IMR-90 (cell line): ENCODE results near the gene KHNYN. TPM values are rescaled to one million over a fixed set of nuclear protein-coding genes. Genes with fewer than 3 reads are reported as not detected.

ENCODE experiments used
- ATAC-seq: fragments of 200-7000 bp; cut with Tn5 transposase; 2 replicates; pipeline ENCODE4 v1.9.1; 2020; ENCODE audit warnings: low read depth, mild to moderate bottlenecking, moderate library complexity
- BruUV-seq: library from RNA; stranded (reverse); fragments of 400-500 nt; replicated peaks from 2 replicates; lab custom pipeline; 2021; lab: Mats Ljungman, UMichigan
- CTCF ChIA-PET: fragments of 300-600 bp; formaldehyde crosslinking; extraction: SDS; loops from one replicate; lab custom pipeline; 2021; ENCODE audit warnings: antibody characterized with exemption; lab: Yijun Ruan, JAX
- POLR2A ChIA-PET: fragments of 300-600 bp; sonication (Branson Sonifier 250); formaldehyde crosslinking; loops from one replicate; lab custom pipeline; 2022; ENCODE audit warnings: antibody characterized with exemption; ENCODE audit not compliant: unreplicated experiment; lab: Charles Lee
- DNase-seq: peaks from one replicate; pipeline ENCODE4 v3.0.0; 2013
- H2AFZ ChIP-seq: replicated peaks from 2 replicates; pipeline ENCODE3; 2013; ENCODE audit warnings: low read length, mild to moderate bottlenecking; ENCODE audit not compliant: poor library complexity
- H2AK5ac ChIP-seq: 2 replicates; pipeline ENCODE4 v1.6.1; 2013; ENCODE audit warnings: low read depth, low read length, inconsistent platforms
- H2AK9ac ChIP-seq: replicated peaks from 2 replicates; pipeline ENCODE3; 2013; ENCODE audit warnings: mild to moderate bottlenecking, low read depth, low read length, moderate library complexity; ENCODE audit not compliant: poor library complexity
- H2BK120ac ChIP-seq: 2 replicates; pipeline ENCODE4 v1.6.1; 2013; ENCODE audit warnings: low read depth, low read length, inconsistent platforms
- H2BK15ac ChIP-seq: 3 replicates; pipeline ENCODE4 v1.6.1; 2013; ENCODE audit warnings: low read depth, low read length, inconsistent platforms
- H2BK20ac ChIP-seq: 2 replicates; pipeline ENCODE4 v1.6.1; 2013; ENCODE audit warnings: low read depth, mild to moderate bottlenecking, inconsistent platforms, low read length, moderate library complexity
- H2BK5ac ChIP-seq: 2 replicates; pipeline ENCODE4 v1.6.1; 2013; ENCODE audit warnings: mild to moderate bottlenecking, low read depth, low read length, inconsistent platforms; ENCODE audit not compliant: poor library complexity, severe bottlenecking
- H3K14ac ChIP-seq: replicated peaks from 2 replicates; pipeline ENCODE4 v1.6.1; 2013; ENCODE audit warnings: low read depth, low read length, inconsistent platforms
- H3K18ac ChIP-seq: 2 replicates; pipeline ENCODE4 v1.6.1; 2013; ENCODE audit warnings: low read depth, low read length, control low read depth
- H3K23ac ChIP-seq: 2 replicates; pipeline ENCODE4 v1.6.1; 2013; ENCODE audit warnings: low read depth, low read length, inconsistent platforms
- H3K27ac ChIP-seq: 2 replicates; pipeline ENCODE4 v1.5.1; 2013; ENCODE audit warnings: mild to moderate bottlenecking, control low read depth, low read length; ENCODE audit not compliant: insufficient read depth
- H3K27me3 ChIP-seq: 2 replicates; pipeline ENCODE4 v1.6.1; 2013; ENCODE audit warnings: low read length; ENCODE audit not compliant: control insufficient read depth, insufficient read depth
- H3K36me3 ChIP-seq: 2 replicates; pipeline ENCODE4 v1.6.1; 2013; ENCODE audit warnings: low read length, mixed read lengths; ENCODE audit not compliant: control insufficient read depth, insufficient read depth
- H3K4ac ChIP-seq: 2 replicates; pipeline ENCODE4 v1.6.1; 2013; ENCODE audit warnings: low read depth, low read length, inconsistent platforms
- H3K4me1 ChIP-seq: 2 replicates; pipeline ENCODE4 v1.6.1; 2013; ENCODE audit warnings: low read length, mixed read lengths; ENCODE audit not compliant: control insufficient read depth, insufficient read depth
- H3K4me2 ChIP-seq: 2 replicates; pipeline ENCODE4 v1.6.1; 2013; ENCODE audit warnings: low read depth, mild to moderate bottlenecking, control low read depth, low read length, moderate library complexity
- H3K4me3 ChIP-seq: 2 replicates; pipeline ENCODE4 v1.5.1; 2013; ENCODE audit warnings: low read depth, mild to moderate bottlenecking, control low read depth, low read length, moderate library complexity; ENCODE audit not compliant: insufficient read depth
- H3K56ac ChIP-seq: 2 replicates; pipeline ENCODE4 v1.6.1; 2013; ENCODE audit warnings: low read length, inconsistent platforms; ENCODE audit not compliant: insufficient read depth; ENCODE audit errors: extremely low read depth
- H3K79me1 ChIP-seq, 2 experiments: 2 replicates each; pipeline ENCODE4 v1.6.1; 2013; ENCODE audit warnings: low read length in 2 of 2, inconsistent platforms in 1 of 2, low read depth in 1 of 2
- H3K9ac ChIP-seq: 2 replicates; pipeline ENCODE4 v1.6.1; 2013; ENCODE audit warnings: low read depth, low read length, control low read depth
- H3K9me1 ChIP-seq: 2 replicates; pipeline ENCODE4 v1.6.1; 2013; ENCODE audit warnings: low read length, inconsistent platforms; ENCODE audit not compliant: insufficient read depth
- H3K9me3 ChIP-seq: 2 replicates; pipeline ENCODE4 v1.6.1; 2013; ENCODE audit warnings: low read length; ENCODE audit not compliant: control insufficient read depth, insufficient read depth
- H4K20me1 ChIP-seq: 2 replicates; pipeline ENCODE4 v1.6.1; 2013; ENCODE audit warnings: low read length, inconsistent platforms; ENCODE audit not compliant: insufficient read depth
- H4K5ac ChIP-seq: 2 replicates; pipeline ENCODE4 v1.6.1; 2013; ENCODE audit warnings: mild to moderate bottlenecking, low read depth, low read length, control low read depth
- H4K8ac ChIP-seq, 2 experiments: 2 replicates each; pipeline ENCODE4 v1.6.1; 2013; ENCODE audit warnings: low read depth in 2 of 2, low read length in 2 of 2, control low read depth in 1 of 2, inconsistent platforms in 1 of 2
- H4K91ac ChIP-seq: 2 replicates; pipeline ENCODE4 v1.6.1; 2013; ENCODE audit warnings: low read depth, low read length, inconsistent platforms; ENCODE audit not compliant: insufficient read depth
- BHLHE40 ChIP-seq: fragments of 150-350 bp; IDR thresholded peaks from 2 replicates; pipeline ENCODE4 v1.6.1; 2016; ENCODE audit warnings: mild to moderate bottlenecking, low read depth, low read length
- SMC3 ChIP-seq: fragments of 150-350 bp; IDR thresholded peaks from 2 replicates; pipeline ENCODE4 v1.6.1; 2016; ENCODE audit warnings: low read depth, mild to moderate bottlenecking, antibody characterized with exemption, low read length, moderate library complexity
- WGBS, 2 experiments: methylation state at CpG; one replicate each; pipeline versions ENCODE4 v1.1.5 to v1.1.7; 2013; ENCODE audit warnings: missing lambda C conversion rate in 2 of 2; ENCODE audit not compliant: insufficient read length in 1 of 2; ENCODE audit errors: extremely low coverage in 2 of 2; 5-methylcytosine and 5-hydroxymethylcytosine counted together
- dilution Hi-C: fragments of 300-500 bp; cut with HindIII; formaldehyde crosslinking; loops from one replicate; pipeline ENCODE4 v1.14.3; 2018; ENCODE audit warnings: low sequenced_read_pairs; ENCODE audit not compliant: unreplicated experiment
- in situ Hi-C: fragments of 300-500 bp; cut with MboI; formaldehyde crosslinking; loops from 3 replicates; pipeline ENCODE4 v1.14.3; 2019; ENCODE audit warnings: low sequenced_read_pairs, inconsistent platforms, mixed read lengths
- intact Hi-C: fragments of 100-400 bp; cut with micrococcal nuclease; formaldehyde crosslinking; loops from 2 replicates; pipeline ENCODE4 v1.10.0; 2022
- polyA plus RNA-seq, 3 experiments: library from polyadenylated mRNA; depleted of rRNA; stranded (reverse); fragments of >200 nt; gene quantifications; 2 replicates each; pipeline ENCODE4 v1.2.3, GENCODE V29; 2012; ENCODE audit warnings: low replicate concordance in 1 of 3
- total RNA-seq: library from RNA; depleted of rRNA; stranded (reverse); fragments of >200 nt; gene quantifications from 2 replicates; pipeline ENCODE4 v1.2.3, GENCODE V29; 2012

KHNYN gene
- total and polyA plus RNA-seq, 2 of the 4 experiments (the other 2 are of a cell fraction): 18.9 to 24.4 TPM

GRCh38 chr14:24384169-24384568 is 45.6 kb upstream of the KHNYN start:
- Histone ChIP-seq H3K9me3 (no peaks in the 10 kb centered on the region), H3K56ac (no peak overlapping the region), H3K4me3 (no peak overlapping the region), H2BK15ac (no peak overlapping the region), H4K91ac (no peak overlapping the region), H4K5ac (no peak overlapping the region), H3K23ac (no peak overlapping the region), H2AK5ac (no peak overlapping the region), H4K20me1 (0 out of 2 replicates have a peak, but pooled peaks cover 3% of the 10 kb centered on the region), H3K36me3 (no peaks in the 10 kb centered on the region), H3K27me3 (peaks cover 10% of the 10 kb centered on the region), H3K4me2 (no peak overlapping the region), H3K79me1 (no peaks in the 10 kb centered on the region), H3K9me1 (peaks cover 3% of the 10 kb centered on the region; the same call in 1 of the 2 replicates), H3K14ac (no peak overlapping the region; the same call in 1 of the 2 replicates), H2BK5ac (no peak overlapping the region), H2AFZ (no peak overlapping the region), H3K18ac (no peak overlapping the region), H3K9ac (no peak overlapping the region), H3K27ac (no peak overlapping the region), H2BK20ac (no peak overlapping the region), H3K4me1 (peaks cover 3% of the 10 kb centered on the region), H3K4ac (no peak overlapping the region), H2AK9ac (no peak overlapping the region), H4K8ac (no peak overlapping the region), H2BK120ac (no peak overlapping the region)
- WGBS, 2 experiments: 72 to 100% methylated on average over 1 to 3 of the region's 4 CpGs
- in situ Hi-C loops (no loop called here), intact Hi-C loops (no loop called here), dilution Hi-C loops (no loop called here)
- DNase-seq: no peak
- no TSS peak for BruUV-seq
- no peak for TF ChIP-seq SMC3
- TF ChIP-seq BHLHE40: no peak
- ChIA-PET POLR2A (no interaction called here), CTCF (interaction anchor here (0.6 kb wide), 1 partner anchor 13 kb away, joined by 3 read pairs; no protein-coding TSS in a partner anchor)
- no peak for ATAC-seq
